HG02798 (cell line): ENCODE results near the gene NUDT6.
"Not testable (repeated sequence)": the region's sequence is repeated elsewhere in the genome, so short reads cannot be mapped to it uniquely, and the experiment has no call there.

Experiments
- ATAC-seq: cut with Tn5 transposase; IDR thresholded peaks from one replicate; pipeline ENCODE4 v1.9.1; 2021; ENCODE audit warnings: mild to moderate bottlenecking; ENCODE audit not compliant: unreplicated experiment, poor library complexity

The NUDT6 gene

GRCh38 chr4:122882857-122883735 is 39.3 kb downstream of the NUDT6 start:
- no peak for ATAC-seq

DNA sequence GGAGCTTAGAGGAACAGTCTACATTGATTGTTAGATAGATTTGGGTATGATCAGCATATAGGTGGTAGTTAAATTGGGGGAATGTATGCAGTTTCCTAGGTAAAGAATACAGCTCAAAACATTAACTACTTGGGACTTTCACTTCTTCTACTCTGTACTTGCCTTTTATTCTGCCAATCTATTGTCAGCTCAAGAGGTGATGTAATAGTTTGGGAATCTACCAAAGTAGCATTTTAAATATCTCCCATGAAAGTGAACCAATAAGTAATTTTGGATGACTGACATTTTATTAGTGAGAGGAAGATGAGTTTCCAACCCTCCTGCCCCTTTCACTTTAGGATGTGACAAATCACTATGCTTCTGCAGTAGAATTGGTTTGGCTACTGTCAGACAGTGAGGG is 43.4 kb downstream of the NUDT6 start:
- no peak for ATAC-seq

DNA sequence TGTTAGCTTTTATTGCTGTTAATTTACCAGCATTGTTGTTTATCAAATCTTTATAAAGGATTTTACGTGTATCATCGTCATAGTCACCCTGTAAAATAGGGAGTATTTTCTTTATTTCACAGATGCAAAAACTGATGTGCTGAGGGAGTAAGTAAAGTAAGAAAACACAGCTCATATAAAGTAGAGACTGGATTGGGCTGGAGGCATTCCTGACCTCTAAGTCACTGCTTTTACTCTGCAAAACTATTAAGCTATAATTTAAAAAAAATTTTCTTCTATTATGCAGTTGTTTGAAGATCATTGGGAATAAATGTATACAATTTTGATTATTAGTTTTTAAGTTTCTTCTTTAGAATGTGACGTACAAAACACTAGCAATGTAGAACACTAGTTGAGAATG is 45.9 kb downstream of the NUDT6 start:
- no peak for ATAC-seq

DNA sequence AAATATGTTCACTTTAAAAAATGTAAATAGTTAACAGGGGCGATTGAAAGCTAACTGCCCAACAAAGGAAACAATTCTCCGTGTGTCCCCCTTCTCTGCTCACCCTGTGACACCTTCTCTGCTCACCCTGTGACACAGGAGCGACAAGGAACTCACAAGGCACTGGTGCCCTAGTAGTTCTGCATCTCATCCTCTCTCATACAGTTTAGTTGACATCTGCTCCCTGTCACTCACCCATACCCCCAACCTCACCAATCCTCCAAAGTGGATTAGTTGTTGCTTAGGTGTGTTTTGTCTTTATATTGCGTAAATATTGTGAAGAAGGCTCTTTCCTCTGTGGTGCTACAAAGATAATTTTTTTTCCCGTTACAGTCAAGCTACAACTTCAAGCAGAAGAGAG is 46.4 kb downstream of the NUDT6 start:
- ATAC-seq, result no peak

- ATAC-seq, result no peak
Observed at GRCh38 chr4:122873821-122874593, 48.4 kb downstream of the NUDT6 start.

GRCh38 chr4:122873146-122873545 is 49.3 kb downstream of the NUDT6 start:
- no peak for ATAC-seq

GRCh38 chr4:122868235-122868634 is 54.2 kb downstream of the NUDT6 start:
- ATAC-seq, result not testable (repeated sequence)

- ATAC-seq, result no peak
Observed at GRCh38 chr4:122865425-122865824, 57.0 kb downstream of the NUDT6 start.

- ATAC-seq, result no peak
Observed at GRCh38 chr4:122863639-122864038, 58.8 kb downstream of the NUDT6 start.

- ATAC-seq, result no peak
Observed at GRCh38 chr4:122861172-122861943, 61.0 kb downstream of the NUDT6 start.

GRCh38 chr4:122858705-122859104 is 63.7 kb downstream of the NUDT6 start:
- ATAC-seq, result no peak

- ATAC-seq, result no peak
Observed at GRCh38 chr4:122857160-122857559, 65.2 kb downstream of the NUDT6 start.

GRCh38 chr4:122855353-122855890 is 67.0 kb downstream of the NUDT6 start:
- ATAC-seq, result no peak

DNA sequence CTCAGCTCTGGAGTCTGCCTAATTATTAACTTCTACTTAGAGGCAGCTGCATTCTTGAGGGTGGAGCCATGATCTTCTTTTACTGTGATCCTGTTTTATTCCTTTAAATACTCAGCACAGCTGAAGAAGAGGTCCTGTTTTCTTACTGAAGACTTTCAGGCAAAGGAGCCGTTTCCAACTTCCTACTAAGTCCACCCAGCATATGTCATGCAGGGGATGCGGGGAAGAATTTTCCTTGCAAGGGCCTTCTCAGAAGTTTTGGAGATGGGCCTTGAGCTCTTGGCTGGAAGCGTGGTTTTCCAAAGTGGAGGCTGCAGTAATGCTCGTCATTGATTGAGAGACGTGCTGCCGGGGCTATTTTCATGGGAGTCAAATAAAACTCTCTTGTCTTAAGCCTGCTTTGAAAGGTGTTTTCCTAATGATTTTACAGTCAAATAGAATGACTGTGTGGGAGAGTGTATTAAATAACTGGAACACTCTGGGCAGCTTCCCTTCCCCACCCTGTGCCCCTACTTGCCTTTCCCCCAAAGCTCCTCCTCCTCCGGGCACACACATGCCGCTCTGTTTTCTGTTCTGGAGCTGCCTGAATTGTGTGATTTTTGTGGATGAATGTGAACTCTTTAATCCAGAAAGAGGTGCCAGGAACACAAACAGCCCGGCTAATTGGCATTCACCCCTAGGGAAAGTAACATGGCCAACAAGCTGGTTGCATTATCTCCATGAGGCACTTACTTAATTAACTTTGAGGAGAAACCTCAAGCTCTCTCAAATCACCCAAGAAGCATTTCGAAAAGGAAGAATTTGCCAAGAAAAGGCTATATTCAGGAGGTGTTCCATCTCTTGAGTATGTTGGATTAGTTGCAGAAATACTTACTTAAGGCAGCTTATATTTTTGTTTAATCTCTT is 67.7 kb downstream of the NUDT6 start:
- ATAC-seq, result no peak

DNA sequence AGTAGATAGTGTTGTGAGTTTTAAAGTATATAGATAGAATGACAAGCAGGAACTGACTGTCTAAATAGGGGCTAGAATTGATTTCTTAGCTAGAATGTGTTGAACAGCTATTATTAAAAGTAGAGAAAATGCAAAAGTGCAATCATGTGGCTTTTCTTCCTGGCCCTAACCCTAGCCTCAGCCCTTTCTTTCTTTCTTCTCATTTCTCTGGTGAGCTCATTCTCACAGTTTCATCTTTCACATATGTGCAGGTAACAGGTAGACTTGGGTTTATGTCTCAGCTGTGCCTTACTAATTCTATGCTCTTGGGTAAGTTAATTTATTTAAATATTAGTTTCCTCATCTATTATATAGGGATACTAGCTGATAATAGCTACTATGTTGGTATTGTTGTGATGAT is 70.8 kb downstream of the NUDT6 start:
- ATAC-seq, result no peak

GRCh38 chr4:122849789-122850188 is 72.6 kb downstream of the NUDT6 start:
- not testable (repeated sequence) for ATAC-seq

GRCh38 chr4:122847931-122848330 is 74.5 kb downstream of the NUDT6 start:
- ATAC-seq, result no peak

GRCh38 chr4:122845760-122846159 is 76.6 kb downstream of the NUDT6 start:
- ATAC-seq, result no peak

- ATAC-seq, result no peak
Observed at GRCh38 chr4:122845066-122845465, 77.3 kb downstream of the NUDT6 start.
